Stromal cell of bone marrow (primary cell): ENCODE data around the gene TTC39A.
"Not testable (repeated sequence)": the region's sequence is repeated elsewhere in the genome, so short reads cannot be mapped to it uniquely, and the experiment has no call there.

Experiments used
- DNase-seq: peaks from one replicate; pipeline ENCODE4 v3.0.0-alpha.2; 2012; ENCODE audit warnings: low read depth

TTC39A gene

DNA sequence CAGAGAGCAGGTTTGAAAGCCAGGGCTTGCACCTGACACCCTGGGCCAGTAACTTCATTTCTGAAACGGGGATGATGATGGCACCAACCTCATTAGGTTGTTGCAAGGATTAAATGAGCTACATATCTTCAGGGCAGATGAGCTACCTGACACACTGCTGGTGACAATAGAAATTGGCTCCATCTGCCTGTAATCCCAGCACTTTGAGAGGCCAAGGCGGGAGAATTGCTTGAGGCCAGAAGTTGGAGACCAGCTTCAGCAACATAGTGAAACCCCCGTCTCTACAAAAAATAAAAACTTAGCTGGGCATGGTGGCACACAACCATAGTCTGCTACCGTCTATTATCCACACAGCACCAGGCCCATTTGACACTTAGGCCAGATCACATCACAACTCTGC, 6.3 kb upstream of the TTC39A start:
- no peak for DNase-seq

DNA sequence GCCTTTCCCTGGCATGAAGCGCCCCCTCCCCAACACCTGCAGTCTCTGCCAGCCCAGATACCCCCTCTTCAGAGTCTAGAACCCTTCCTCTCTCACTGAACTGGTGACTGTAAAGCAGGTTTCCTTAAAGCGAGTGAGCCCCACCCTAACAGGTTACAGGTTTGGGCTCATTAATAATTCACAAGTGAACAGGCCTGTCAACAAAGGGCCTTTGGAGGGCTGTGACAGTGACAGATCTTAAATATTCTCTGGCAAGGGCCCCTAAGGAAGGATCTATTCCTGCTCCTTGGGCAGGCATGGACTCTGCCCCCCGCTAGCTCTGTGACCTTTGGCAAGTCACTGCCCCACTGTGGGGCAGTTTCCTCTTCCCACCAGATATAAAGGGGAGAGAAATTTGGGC, 5.6 kb upstream of the TTC39A start:
- no peak for DNase-seq

DNA sequence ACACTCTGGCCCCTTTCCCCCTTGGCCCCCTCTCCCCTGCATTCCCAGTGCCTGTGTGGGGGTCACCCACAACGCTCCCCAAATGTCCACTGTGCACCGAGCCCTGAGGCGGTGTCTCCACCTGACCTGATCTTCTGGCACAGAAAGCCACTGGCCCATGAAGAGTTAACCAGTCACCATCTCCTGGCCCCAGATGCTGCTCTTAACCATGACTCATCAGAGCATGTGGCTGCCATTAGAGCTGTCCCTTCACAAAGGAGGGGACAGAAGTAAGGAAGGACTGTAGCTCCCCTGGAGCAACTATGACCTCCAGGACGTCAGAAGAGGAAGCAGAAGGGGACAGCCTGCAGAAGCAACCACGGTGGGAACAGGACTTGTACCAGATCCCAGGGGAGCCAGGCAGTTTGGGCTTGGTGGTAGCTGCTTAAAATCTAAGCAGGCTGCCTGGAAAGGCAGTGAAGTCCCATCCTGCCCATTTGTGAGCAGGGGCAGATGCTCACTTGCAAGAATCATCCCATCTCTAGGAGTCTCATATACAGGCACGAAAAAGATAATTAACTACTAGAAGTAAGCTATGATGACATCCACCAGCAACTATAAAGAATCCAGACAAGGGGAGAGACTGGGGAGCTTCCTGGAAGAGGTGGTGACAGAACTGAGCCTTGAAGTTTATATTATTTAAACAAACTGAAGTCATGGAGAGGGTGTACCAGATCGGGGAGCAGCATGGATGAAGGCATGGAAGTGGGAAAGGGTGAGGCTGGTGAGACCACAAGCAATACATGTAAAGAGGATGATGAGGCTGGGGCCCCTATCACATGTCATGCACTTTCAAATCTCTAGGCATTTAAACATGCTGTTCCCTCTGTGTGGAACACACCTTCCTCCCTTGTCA, 1.1 kb upstream of the TTC39A start:
- DNase-seq: peak; percentile 33

DNA sequence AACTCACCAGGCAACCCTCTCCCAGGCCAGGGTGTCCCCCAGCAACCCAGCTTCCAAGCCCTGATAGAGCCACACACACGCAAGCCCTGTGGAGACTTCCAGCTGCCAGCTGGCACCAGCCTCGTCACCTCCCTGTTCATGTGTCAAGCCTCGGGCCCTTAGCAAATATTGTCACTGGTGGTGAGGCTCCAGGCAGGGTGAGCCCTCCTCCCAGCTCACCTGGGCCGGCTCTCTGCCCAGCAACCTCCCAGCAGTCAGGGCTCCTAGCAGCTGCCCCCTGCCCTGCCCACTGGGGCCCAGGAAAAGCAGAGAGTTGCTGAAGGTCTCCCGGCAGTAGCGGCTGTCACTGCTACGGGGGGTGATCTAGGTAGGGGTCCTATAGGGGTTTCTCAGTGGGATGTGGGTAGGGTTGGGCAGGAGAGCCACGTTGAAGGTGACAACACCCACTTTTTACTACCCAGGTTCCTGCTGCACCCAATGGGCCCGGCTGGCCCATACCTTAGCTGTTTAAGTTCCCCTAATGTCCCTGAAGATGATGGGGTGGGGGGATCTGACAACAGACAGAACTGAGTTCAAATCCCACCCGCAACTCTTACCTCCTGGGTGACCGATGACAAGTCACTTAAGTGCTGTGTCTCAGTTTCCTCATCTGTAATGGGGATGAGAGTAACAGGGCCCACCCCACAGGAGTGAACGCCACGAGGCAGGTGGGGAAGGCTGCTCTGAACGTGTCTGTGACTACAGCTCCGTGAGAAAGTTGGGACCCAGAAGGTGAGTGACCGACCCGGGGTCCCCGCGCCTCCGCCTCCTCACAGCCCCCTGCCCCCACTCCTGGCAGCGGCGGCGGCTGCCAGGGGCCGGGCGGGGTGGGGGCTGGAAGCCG, 678 bp downstream of the TTC39A start:
- no peak for DNase-seq

DNA sequence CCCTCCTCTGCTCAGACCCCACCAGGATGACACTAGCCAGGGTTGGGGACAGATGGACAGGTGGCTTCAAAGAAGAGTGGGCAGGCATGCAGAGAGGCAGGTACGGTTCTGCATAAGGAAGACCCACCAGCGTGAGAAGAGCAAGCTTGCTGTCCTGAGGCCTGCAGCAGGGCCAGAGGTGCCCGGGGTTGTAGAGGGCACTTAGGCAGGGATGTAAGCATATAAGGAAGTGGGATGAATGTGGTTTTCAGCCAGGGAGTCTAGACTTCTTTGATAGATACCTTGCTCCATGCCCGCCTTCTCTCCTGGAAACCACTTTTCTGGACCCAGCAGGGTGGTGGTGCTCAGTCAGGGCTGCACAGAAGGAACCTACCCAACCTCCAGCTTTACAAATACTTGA, 1.4 kb downstream of the TTC39A start:
- DNase-seq: no peak

DNA sequence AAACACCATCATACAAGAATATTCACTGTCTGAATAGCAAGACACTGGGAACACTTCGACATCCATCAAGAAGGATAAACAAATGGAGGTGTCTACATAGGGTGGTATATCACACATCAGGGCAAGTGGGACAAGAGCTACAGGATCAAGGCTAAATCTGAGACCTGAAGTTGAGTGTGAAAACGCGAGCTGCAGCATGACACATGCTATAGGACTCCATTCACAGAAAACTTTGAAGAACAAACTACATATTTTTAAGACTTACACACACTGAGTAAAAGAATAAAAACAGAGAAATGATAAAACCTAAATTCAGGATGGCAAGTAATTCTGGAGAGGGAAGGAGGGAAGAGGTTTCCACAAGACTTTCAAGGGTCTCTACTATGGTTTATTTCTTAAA, 2.1 kb downstream of the TTC39A start:
- no peak for DNase-seq

DNA sequence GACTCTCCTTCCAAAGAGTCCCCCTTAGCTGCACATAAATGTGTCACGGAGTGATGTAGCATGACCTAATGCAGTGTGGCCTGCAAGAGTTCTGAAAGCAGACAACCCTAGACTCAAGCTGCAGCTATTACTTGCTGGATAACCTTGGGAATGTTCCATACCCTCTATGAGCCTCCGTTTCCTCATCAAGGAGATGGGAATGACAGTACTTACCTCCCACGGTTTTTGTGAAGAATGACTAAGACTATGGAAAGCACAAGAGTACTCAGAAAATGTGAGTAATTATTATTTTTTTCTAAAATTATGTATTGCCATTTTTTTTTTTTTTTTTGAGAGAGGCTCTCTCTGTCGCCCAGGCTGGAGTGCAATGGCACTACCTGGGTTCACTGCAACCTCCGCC, 3.0 kb downstream of the TTC39A start:
- DNase-seq: no peak

DNA sequence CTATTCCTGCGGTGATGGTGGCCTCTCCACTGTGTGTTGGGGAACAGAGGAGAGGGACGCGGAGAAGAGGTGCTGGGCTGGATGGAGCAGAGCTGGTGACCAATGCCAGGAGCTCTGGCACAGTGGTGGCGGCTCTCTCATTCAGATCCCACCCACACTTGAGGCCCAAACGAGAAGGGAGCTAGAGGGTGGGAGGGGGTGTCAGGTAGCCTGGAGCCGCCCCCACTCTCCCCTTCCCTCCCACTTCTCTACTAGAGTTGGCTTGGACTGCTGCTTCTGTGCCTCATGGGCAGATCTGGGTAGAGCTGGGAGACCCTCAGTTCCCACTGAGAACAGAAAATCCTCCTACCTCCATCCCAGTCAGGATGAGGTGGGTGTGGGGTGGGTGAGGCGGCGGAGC, 3.5 kb downstream of the TTC39A start:
- no peak for DNase-seq

DNA sequence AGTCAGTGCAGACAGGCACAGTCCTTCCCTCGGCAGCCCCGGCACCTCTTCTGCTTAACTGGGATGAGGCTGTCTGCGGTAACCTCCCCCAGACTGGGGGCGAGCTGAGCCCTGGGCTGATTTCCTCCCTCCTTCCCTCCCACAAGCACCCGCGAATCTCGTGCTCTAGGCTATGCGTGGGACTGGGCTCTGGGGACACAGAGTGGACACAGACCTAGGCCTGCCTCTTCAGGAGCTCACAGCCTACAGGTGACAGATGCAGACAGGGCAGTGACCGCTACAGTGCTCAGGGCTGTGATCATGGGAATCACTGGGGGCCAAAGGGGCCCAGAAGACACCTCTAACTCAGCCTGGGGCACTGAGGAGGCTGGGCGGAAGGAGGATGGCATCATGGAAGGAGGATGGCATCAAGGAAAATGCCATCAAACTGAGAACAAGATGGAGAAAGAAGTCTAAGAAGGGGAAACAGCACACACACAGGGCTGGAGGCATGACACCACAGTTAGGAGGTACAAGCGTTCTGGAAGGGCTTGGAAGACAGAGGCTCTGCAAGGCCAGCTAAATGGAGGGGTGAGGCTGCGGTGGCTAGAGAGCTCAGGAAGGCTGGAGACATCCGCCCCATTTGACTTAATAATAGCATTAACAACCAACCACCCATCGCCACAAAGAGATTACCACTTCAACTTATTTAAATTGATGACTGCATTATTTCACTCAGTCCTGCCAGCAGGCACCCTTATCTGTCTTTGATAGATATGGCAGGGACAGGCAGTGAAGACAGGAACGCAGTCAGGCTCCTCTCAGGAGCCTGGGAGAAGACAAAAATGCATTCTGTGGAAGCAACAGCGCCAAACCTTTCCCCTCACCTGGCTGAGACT, 4.2 kb downstream of the TTC39A start:
- DNase-seq: no peak

DNA sequence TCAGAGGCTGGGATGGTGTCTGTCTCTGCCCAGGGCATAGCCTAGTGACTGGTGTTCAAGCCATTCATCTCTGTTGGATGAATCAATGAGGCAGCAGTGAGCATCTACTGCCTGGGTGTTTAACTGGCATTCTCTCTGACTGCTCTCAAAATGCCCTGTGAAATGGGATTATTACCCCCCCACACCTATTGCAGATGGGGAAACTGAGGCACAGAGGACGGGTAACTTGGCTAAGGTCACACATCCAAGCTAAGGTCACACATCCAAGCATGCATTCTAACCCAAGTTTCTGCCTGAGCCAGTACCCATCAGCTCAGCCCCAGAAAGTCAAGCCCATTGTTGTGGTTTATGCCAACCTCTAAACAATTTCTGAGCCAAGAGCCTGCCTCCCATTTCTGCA, 5.0 kb downstream of the TTC39A start:
- DNase-seq: no peak

DNA sequence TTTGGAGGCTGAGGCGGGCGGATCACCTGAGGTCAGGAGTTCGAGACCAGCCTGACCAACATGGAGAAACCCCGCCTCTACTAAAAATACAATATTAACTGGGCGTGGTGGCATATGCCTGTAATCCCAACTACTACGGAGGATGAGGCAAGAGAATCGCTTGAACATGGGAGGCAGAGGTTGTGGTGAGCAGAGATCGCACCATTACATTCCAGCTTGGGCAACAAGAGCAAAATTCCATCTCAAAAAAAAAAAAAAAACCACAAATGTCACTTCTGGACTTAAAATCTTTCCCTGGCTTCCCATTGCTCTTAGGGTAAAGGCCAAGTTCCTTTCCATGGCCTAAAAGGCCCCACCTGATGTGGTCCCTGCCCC, 5.4 kb downstream of the TTC39A start:
- DNase-seq: not testable (repeated sequence)

DNA sequence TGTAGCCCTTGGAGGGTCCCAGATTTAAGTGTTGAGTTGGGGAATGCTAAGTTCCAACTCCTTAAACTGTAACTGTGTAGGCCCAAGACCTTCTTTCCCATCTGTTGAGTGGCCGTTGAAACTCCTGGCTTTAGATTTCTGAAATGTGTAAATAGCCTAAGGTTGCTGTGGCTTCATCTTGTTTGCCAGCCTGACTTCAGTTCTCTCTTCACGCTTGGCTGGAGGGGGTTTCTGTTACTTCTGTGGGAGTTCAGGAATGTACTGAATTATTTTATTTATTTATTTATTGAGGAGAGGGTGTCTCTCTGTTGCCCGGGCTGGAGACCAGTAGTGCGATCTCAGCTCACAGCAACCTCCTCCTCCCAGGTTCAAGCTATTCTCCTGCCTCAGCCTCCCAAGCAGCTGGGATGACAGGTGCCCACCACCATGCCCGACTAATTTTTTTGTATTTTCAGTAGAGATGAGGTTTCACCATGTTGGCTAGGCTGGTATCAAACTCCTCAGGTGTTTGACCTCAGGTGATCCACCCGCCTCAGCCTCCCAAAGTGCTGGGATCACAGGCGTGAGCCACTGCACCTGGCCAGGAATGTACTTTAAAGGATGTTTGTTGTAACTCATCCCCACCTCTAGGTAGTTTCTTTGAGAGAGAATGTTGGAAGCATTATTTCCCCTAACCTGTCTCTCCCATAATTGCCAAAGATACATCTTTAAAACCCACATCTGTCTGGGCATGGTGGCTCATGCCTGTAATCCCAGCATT, 5.9 kb downstream of the TTC39A start:
- no peak for DNase-seq

DNA sequence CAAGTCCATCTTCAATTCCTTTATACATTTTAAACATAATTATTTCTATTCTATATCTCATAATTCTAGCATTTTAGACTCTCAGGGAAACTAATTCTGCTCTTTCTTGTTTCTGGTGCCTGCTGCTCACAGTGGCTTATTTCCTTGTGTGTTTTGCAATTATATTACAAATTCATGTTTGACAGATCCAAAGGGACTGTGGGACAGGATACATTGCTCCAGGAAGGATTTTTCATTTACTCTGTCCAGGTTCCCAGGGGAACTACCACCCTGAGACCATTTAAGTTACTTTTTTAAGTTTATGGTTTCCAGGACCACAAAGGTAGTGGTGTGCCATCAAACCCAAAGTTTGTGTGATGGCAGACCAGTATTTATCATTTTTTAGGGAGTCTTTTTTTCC, 6.6 kb downstream of the TTC39A start:
- DNase-seq: no peak

DNA sequence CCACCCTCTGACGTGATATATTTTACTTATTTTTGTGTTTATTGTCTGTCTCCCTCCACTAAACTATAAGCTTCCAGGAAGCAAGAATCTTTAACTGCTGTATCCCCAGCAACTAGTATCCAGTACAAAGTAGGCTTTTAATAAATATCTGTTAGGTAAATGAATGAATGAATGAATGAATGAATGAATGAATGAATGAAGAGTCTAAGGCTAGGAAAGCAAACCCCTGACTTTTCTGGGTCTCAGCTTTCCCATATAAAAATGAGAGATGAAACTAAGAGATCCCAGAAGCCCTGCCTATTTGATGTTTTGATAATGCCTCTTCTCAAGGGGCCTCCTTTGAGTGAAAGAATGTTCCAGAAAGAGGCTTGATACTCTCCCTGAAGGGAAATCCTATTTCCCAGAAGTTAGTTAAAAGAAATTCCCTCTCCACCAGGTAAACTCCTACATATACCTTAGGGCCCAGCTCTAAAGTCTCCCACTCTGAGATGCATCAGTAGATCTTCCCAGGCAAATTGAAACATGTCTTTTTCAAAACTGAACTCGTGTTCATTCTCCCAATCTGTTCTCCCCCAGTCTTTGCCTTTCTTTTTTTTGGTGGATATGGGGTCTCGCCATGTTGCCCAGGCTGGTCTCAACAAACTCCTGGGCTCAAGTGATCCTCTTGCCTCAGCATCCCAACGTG, 7.8 kb downstream of the TTC39A start:
- DNase-seq: no peak

DNA sequence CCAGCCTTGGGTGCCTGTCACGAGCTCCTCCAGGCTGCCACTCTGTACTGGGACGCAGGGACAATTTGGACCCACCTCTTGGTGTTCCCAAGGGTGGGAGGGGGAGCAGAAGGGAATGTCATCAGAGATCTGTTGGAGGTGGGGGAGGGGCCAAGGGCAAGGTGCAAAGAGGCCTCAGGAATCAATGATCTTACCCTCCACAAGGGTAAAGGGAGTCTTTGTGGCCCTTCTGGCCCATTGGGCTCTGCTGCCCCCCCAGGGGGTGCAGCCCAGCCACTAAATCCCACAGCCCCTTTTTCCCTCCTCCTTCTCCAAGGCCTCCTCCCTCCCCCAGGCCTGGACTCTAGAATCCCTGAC, 8.5 kb downstream of the TTC39A start:
- DNase-seq: no peak

DNA sequence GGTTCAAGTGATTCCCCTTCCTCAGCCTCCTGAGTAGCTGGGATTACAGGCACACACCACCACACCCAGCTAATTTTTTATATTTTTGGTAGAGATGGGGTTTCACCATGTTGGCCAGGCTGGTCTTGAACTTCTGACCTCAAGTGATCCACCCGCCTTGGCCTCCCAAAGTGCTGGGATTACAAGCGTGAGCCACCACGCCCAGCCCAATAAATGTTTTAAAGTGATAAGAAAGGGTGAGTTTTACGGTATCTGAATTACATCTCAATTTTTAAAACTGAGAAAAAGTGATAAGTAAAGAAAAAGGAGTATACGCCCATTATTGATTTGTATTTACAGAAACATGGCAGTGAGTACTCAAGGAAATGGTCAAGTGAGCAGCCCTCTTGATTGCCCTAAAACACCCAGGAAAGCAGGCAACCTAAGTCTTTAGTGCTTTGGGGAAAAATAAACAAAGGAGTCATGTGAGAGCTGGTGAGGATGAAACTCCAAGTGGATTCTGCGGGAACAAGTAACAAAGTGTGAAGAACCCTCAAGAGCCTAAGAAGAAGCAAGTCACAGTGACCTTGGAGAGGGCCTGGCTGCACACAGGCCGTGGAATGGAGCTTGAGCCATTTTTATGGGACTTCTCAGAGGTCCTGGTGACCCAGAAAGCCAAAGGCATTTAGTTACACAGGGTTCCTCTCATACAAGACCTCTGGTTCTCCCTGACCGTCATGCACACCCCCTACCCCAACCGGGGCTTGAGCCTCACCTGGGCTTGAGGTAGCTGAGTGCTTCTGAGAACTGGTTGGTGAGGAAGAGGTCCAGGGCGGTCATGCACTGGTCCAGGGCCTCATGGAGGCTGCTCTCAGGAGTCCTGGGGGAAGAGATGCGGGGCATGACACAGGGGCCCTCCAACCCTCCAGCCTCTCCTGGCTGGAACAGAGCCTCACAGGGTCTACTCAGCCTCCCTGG, 9.1 kb downstream of the TTC39A start:
- no peak for DNase-seq

DNA sequence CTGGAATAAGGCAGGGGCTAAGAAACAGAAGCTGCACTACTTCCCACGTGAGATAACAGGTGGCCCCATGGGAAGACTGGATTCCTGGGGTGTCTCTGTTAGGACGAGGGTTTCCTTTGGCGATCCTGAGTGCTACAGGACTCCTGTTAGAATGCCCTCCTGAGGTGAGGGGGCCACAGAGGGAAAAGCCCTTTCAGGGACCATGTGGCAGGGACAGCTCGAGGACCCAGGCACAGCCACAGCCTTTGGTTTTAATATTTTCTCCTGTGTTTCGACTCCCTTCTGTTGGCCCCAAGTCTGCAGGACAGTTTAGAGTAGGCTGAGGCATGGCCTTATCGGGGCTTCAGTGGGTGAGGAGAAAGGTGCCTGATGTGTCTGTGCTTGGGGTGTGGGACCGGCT, 12.6 kb downstream of the TTC39A start:
- DNase-seq: no peak

DNA sequence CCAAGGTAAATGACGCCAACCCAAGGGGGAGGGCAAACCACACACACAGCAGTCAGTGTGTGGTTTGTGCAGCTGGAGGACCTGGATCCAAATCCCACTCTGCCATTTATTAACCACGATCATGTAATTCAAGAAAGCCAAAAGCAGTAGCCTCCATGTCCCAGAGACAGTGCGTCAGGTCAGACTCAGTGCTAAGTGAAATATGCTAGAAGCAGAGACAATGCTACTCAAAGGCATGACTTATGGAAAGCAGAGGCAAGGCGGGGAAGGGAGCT, 13.6 kb downstream of the TTC39A start:
- no peak for DNase-seq

DNA sequence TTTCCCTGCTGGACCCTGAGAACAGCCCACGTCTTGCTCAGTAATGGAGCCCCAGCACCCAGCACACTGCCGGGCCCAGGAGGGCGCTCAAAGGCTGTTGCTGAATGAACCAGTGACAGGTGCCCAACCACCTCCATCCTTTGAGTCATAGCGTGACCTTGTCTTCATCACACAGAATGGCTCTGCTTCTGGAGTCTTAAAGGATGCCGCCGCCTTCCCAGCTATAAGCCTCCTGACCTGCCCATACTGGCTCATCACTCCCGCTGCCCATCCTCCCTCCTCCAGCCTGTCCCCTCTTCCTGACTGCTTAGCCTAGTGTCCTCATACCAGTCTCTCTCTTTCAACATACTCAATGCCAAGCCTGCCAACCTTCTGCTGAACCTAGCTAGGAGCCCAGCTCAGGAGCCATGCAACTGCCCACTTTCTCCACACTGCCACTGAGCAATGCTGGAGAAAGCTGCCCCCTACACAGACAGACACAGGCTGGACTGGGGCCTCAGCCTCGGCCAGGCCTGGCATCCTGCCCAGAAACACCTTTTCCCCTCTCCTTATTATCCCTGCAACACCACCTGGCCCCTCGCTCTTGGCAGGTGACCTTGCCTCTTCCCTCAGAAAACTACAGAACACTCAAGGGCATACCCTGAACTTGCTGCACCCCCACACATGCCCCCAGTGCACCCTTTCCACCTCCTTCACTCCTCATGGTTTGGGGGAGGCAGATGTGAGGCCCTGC, 14.1 kb downstream of the TTC39A start:
- no peak for DNase-seq
